ENCODE measurements around the gene FRMD3. TPM values are rescaled to one million over a fixed set of nuclear protein-coding genes. Genes with fewer than 3 reads are reported as not detected.

FRMD3 gene
- total and polyA plus RNA-seq, 4 donors, result 0.16 to 0.75 (median 0.48) TPM

DNA sequence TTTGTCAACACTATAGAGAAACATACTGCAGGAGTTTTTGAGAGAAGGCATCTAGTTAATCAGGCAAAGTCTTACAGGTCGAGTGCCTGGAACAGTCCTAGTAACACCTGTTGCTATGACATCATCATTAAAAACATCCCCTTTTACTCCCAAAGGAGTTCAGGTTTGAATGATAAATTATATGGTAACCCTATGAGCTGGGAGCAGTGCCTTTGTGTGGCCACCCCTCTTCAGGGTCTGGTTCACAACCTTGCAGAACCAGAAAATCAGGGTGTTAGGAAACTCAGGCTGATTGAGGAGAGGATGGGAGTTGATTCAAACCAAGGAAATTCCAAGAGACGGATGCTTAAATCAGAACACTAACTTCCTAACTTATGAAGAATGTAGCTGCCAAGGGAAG lies 296.1 kb downstream of the FRMD3 start:
- TF ChIP-seq REST (IDR thresholded peaks at IDR 0.05) (no peak), JUND (IDR thresholded peaks at IDR 0.05) (no peak), SP1 (IDR thresholded peaks at IDR 0.05) (no peak), NR2F2 (IDR thresholded peaks at IDR 0.05) (no peak), RXRA (IDR thresholded peaks at IDR 0.05) (no peak), GABPA (IDR thresholded peaks at IDR 0.05 in 1 of 2, conservative IDR thresholded peaks at IDR 0.05 in 1 of 2) (no peak), HNF4G (IDR thresholded peaks at IDR 0.05) (no peak), FOXA2 (IDR thresholded peaks at IDR 0.05) (no peak), FOXA1 (IDR thresholded peaks at IDR 0.05) (no peak), CTCF (IDR thresholded peaks at IDR 0.05; ENCODE audit: low read depth, low read length, missing input control) (no peak), EGR1 (IDR thresholded peaks at IDR 0.05; ENCODE audit: low read depth in 2 of 2) (no peak)
- Histone ChIP-seq H3K27me3 (ENCODE audit: control insufficient read depth in 4 of 4, insufficient read depth in 4 of 4, low read length in 3 of 4) (no peaks in the 10 kb centered on the region), H3K4me1 (ENCODE audit: control insufficient read depth in 4 of 4, insufficient read depth in 4 of 4, low read length in 3 of 4) (peaks cover 0 to 11% (median 6%) of the 10 kb centered on the region in 4 donors), H3K36me3 (ENCODE audit: control insufficient read depth in 4 of 4, insufficient read depth in 3 of 4, low read depth in 1 of 4, low read length in 3 of 4) (no peaks in the 10 kb centered on the region), H3K4me3 (ENCODE audit: low read depth in 1 of 3, low read length in 3 of 3) (no peak overlapping the region), H3K9me3 (ENCODE audit: control insufficient read depth in 4 of 4, low read length in 3 of 4) (no peaks in the 10 kb centered on the region), H3K9ac (ENCODE audit: low read depth in 1 of 2, low read length in 2 of 2) (no peak overlapping the region), H3K27ac (ENCODE audit: low read depth in 1 of 2, low read length in 2 of 2) (no peak overlapping the region)
- no peak for DNase-seq (ENCODE audit: low spot score)
- 89% methylated on average over 2 of the region's 2 CpGs for WGBS

DNA sequence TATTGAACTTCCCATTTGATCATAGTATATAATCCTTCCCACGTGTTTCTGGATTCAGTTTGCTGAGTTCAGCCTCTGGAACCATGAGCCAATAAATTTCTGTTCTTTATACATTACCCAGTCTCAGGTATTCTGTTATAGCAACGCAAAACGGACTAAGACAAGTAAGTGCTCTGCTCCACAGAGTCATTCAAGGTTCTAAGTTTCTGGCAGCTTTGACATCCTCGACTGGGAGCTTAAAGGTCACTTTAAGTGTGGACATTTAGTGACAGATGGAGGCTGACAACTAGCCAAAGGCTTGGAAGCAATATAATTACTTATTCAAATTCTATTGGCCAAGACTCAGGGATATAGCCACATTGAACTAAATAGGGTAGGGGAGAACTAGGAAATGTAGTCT lies 297.5 kb downstream of the FRMD3 start:
- Histone ChIP-seq H3K4me1 (ENCODE audit: control insufficient read depth in 4 of 4, insufficient read depth in 4 of 4, low read length in 3 of 4) (peaks cover 0 to 11% (median 6%) of the 10 kb centered on the region in 4 donors), H3K27me3 (ENCODE audit: control insufficient read depth in 4 of 4, insufficient read depth in 4 of 4, low read length in 3 of 4) (no peaks in the 10 kb centered on the region), H3K27ac (ENCODE audit: low read depth in 1 of 2, low read length in 2 of 2) (no peak overlapping the region), H3K36me3 (ENCODE audit: control insufficient read depth in 4 of 4, insufficient read depth in 3 of 4, low read depth in 1 of 4, low read length in 3 of 4) (no peaks in the 10 kb centered on the region), H3K9me3 (ENCODE audit: control insufficient read depth in 4 of 4, low read length in 3 of 4) (no peaks in the 10 kb centered on the region), H3K4me3 (ENCODE audit: low read depth in 1 of 3, low read length in 3 of 3) (no peak overlapping the region), H3K9ac (ENCODE audit: low read depth in 1 of 2, low read length in 2 of 2) (no peak overlapping the region)
- 74% methylated on average over 4 of the region's 4 CpGs for WGBS
- DNase-seq (ENCODE audit: low spot score), result no peak
- TF ChIP-seq NR2F2 (IDR thresholded peaks at IDR 0.05), result no peak
- no peak for TF ChIP-seq REST (IDR thresholded peaks at IDR 0.05)
- TF ChIP-seq, protein P1, sequence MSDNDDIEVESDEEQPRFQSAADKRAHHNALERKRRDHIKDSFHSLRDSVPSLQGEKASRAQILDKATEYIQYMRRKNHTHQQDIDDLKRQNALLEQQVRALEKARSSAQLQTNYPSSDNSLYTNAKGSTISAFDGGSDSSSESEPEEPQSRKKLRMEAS (IDR thresholded peaks at IDR 0.05), result no peak
- no peak for TF ChIP-seq FOXA1 (IDR thresholded peaks at IDR 0.05)
- TF ChIP-seq CTCF (IDR thresholded peaks at IDR 0.05; ENCODE audit: low read depth, low read length, missing input control), result no peak
- TF ChIP-seq ZBTB33 (IDR thresholded peaks at IDR 0.05), result no peak
- TF ChIP-seq JUND (IDR thresholded peaks at IDR 0.05), result no peak
- TF ChIP-seq, protein P2, sequence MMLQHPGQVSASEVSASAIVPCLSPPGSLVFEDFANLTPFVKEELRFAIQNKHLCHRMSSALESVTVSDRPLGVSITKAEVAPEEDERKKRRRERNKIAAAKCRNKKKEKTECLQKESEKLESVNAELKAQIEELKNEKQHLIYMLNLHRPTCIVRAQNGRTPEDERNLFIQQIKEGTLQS (IDR thresholded peaks at IDR 0.05), result no peak
- TF ChIP-seq HNF4G (IDR thresholded peaks at IDR 0.05), result no peak
- no peak for TF ChIP-seq GABPA (IDR thresholded peaks at IDR 0.05 in 1 of 2, conservative IDR thresholded peaks at IDR 0.05 in 1 of 2)
- no peak for TF ChIP-seq YY1 (IDR thresholded peaks at IDR 0.05)
- TF ChIP-seq FOXA2 (IDR thresholded peaks at IDR 0.05), result no peak
- no peak for TF ChIP-seq RAD21 (IDR thresholded peaks at IDR 0.05)
- no peak for TF ChIP-seq HNF4A (conservative IDR thresholded peaks at IDR 0.05)
- TF ChIP-seq RXRA (IDR thresholded peaks at IDR 0.05), result no peak
- TF ChIP-seq TAF1 (conservative IDR thresholded peaks at IDR 0.05), result no peak
- TF ChIP-seq SP1 (IDR thresholded peaks at IDR 0.05), result no peak
- TF ChIP-seq EGR1 (IDR thresholded peaks at IDR 0.05; ENCODE audit: low read depth in 2 of 2), result no peak
